HEK293 (cell line): ENCODE results near the gene ZNF286A.

ENCODE experiments used
- CTCF ChIA-PET: fragments of 350-600 bp; formaldehyde crosslinking; extraction: SDS; loops from one replicate; lab custom pipeline; 2021; ENCODE audit warnings: antibody characterized with exemption; lab: Yijun Ruan, JAX
- POLR2A ChIA-PET: fragments of 300-600 bp; formaldehyde crosslinking; extraction: SDS; loops from one replicate; lab custom pipeline; 2020; ENCODE audit warnings: antibody characterized with exemption, inconsistent platforms; lab: Yijun Ruan, JAX
- H3K27ac ChIP-seq: fragments of 200-500 bp; sonication (Bioruptor generic); 2 replicates; pipeline ENCODE4 v1.5.1; 2014; ENCODE audit warnings: low read depth, low read length, control low read depth, inconsistent platforms; ENCODE audit errors: extremely low read depth
- H3K36me3 ChIP-seq, 2 experiments: fragments of 200-500 bp in 1 of 2; sonication (Bioruptor generic) in 1 of 2; 1 replicate in 1 of 2; 2 replicates in 1 of 2; pipeline ENCODE4 v1.5.1; 2014 to 2017; ENCODE audit warnings: inconsistent platforms in 2 of 2, low read length in 2 of 2; ENCODE audit not compliant: control insufficient read depth in 2 of 2, insufficient read depth in 1 of 2
- H3K4me1 ChIP-seq: fragments of 200-500 bp; sonication (Bioruptor generic); 2 replicates; pipeline ENCODE4 v1.5.1; 2014; ENCODE audit warnings: mild to moderate bottlenecking, low read length, inconsistent platforms; ENCODE audit not compliant: control insufficient read depth, insufficient read depth
- H3K4me3 ChIP-seq: 2 replicates; pipeline ENCODE4 v1.5.1; 2011; ENCODE audit warnings: low read depth, mild to moderate bottlenecking, control low read depth, low read length, moderate library complexity
- H3K9me3 ChIP-seq: fragments of 200-500 bp; sonication (Bioruptor generic); 2 replicates; pipeline ENCODE4 v1.5.1; 2014; ENCODE audit warnings: low read depth, low read length, inconsistent platforms; ENCODE audit not compliant: control insufficient read depth, insufficient read depth
- CTCF ChIP-seq: fragments of 450-650 bp; formaldehyde crosslinking; IDR thresholded peaks from 2 replicates; pipeline ENCODE4 v1.5.1; 2016; ENCODE audit warnings: missing biosample characterization, missing genetic modification characterization
- PRDM1 ChIP-seq: fragments of 450-650 bp; formaldehyde crosslinking; IDR thresholded peaks from 2 replicates; pipeline ENCODE4; 2016; ENCODE audit warnings: missing biosample characterization, missing genetic modification characterization
- REPIN1 ChIP-seq: fragments of 450-650 bp; formaldehyde crosslinking; IDR thresholded peaks from 2 replicates; pipeline ENCODE4 v1.5.1; 2017; ENCODE audit warnings: missing biosample characterization, missing genetic modification characterization, low read depth
- SCRT2 ChIP-seq: fragments of 450-650 bp; formaldehyde crosslinking; IDR thresholded peaks from 2 replicates; pipeline ENCODE4 v1.5.1; 2016; ENCODE audit warnings: missing biosample characterization, missing genetic modification characterization
- YY1 ChIP-seq: fragments of 450-650 bp; formaldehyde crosslinking; IDR thresholded peaks from 2 replicates; pipeline ENCODE4 v1.5.1; 2018; ENCODE audit warnings: missing biosample characterization, missing genetic modification characterization
- ZBTB20 ChIP-seq: fragments of 450-650 bp; formaldehyde crosslinking; IDR thresholded peaks from 2 replicates; pipeline ENCODE4 v1.5.1; 2016; ENCODE audit warnings: missing biosample characterization, missing genetic modification characterization
- ZEB2 ChIP-seq: fragments of 450-650 bp; formaldehyde crosslinking; IDR thresholded peaks from 2 replicates; pipeline ENCODE4 v1.5.1; 2016; ENCODE audit warnings: missing biosample characterization, missing genetic modification characterization
- ZNF548 ChIP-seq: fragments of 450-650 bp; formaldehyde crosslinking; IDR thresholded peaks from 2 replicates; pipeline ENCODE4 v1.5.1; 2016; ENCODE audit warnings: missing biosample characterization, missing genetic modification characterization
- ZNF830 ChIP-seq: fragments of 450-650 bp; IDR thresholded peaks from 2 replicates; pipeline ENCODE4 v1.5.0; 2018; ENCODE audit warnings: missing biosample characterization, missing genetic modification characterization, low read depth, mild to moderate bottlenecking, moderate library complexity
- ZXDB ChIP-seq: fragments of 450-650 bp; formaldehyde crosslinking; IDR thresholded peaks from 2 replicates; pipeline ENCODE4 v1.5.1; 2016; ENCODE audit warnings: missing biosample characterization, missing genetic modification characterization
- TF ChIP-seq, protein P1 (sequence below): fragments of 450-650 bp; formaldehyde crosslinking; optimal IDR thresholded peaks from 2 replicates; pipeline ENCODE3; 2016; ENCODE audit warnings: missing biosample characterization, mild to moderate bottlenecking, missing genetic modification characterization
- TF ChIP-seq, protein P2 (sequence below): fragments of 450-650 bp; formaldehyde crosslinking; IDR thresholded peaks from 2 replicates; pipeline ENCODE4 v1.5.1; 2017; ENCODE audit warnings: missing biosample characterization, missing genetic modification characterization

The ZNF286A gene

GRCh38 chr17:15699413-15699924 lies at the start of gene ZNF286A (continued):
- 0 out of 2 replicates have a peak, but pooled peaks have one; percentile 34 for TF ChIP-seq ZXDB (tag by site-specific recombination)

GRCh38 chr17:15649861-15650421 lies 49.6 kb upstream of the ZNF286A start:
- no peak overlapping the region for H3K4me3 ChIP-seq
- CTCF ChIA-PET = no interaction called here

GRCh38 chr17:15650741-15651582 lies 48.6 kb upstream of the ZNF286A start:
- Histone ChIP-seq H3K4me3 (no peak overlapping the region), H3K36me3 (no peaks in the 10 kb centered on the region), H3K27ac (peak overlapping the region; percentile 63), H3K4me1 (peaks cover 12% of the 10 kb centered on the region), H3K9me3 (no peaks in the 10 kb centered on the region)
- ChIA-PET CTCF (interaction anchor here (0.6 kb wide), 2 partner anchors 169 to 379 kb away, joined by 3 read pairs; no protein-coding TSS in a partner anchor), POLR2A (interaction anchor here (1.2 kb wide), 3 partner anchors 11 to 348 kb away, joined by 4 to 14 read pairs (median 7); partner anchors contain the start of genes TTC19, ZNF286A and ZSWIM7)
- no peak for TF ChIP-seq SCRT2
- TF ChIP-seq, protein P1, sequence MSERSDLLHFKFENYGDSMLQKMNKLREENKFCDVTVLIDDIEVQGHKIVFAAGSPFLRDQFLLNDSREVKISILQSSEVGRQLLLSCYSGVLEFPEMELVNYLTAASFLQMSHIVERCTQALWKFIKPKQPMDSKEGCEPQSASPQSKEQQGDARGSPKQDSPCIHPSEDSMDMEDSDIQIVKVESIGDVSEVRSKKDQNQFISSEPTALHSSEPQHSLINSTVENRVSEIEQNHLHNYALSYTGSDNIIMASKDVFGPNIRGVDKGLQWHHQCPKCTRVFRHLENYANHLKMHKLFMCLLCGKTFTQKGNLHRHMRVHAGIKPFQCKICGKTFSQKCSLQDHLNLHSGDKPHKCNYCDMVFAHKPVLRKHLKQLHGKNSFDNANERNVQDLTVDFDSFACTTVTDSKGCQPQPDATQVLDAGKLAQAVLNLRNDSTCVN = peak; percentile 7

More at GRCh38 chr17:15649861-15650421, 49.6 kb upstream of the ZNF286A start:
- no peak overlapping the region for H3K27ac ChIP-seq
- TF ChIP-seq CTCF (tag by site-specific recombination) = no peak
- TF ChIP-seq ZNF830 = no peak
- TF ChIP-seq PRDM1 (tag by site-specific recombination) = 0 out of 2 replicates have a peak, but pooled peaks have one; percentile 5
- TF ChIP-seq ZEB2 (tag by site-specific recombination) = no peak
- no peak for TF ChIP-seq ZXDB (tag by site-specific recombination)
- TF ChIP-seq, protein P2, sequence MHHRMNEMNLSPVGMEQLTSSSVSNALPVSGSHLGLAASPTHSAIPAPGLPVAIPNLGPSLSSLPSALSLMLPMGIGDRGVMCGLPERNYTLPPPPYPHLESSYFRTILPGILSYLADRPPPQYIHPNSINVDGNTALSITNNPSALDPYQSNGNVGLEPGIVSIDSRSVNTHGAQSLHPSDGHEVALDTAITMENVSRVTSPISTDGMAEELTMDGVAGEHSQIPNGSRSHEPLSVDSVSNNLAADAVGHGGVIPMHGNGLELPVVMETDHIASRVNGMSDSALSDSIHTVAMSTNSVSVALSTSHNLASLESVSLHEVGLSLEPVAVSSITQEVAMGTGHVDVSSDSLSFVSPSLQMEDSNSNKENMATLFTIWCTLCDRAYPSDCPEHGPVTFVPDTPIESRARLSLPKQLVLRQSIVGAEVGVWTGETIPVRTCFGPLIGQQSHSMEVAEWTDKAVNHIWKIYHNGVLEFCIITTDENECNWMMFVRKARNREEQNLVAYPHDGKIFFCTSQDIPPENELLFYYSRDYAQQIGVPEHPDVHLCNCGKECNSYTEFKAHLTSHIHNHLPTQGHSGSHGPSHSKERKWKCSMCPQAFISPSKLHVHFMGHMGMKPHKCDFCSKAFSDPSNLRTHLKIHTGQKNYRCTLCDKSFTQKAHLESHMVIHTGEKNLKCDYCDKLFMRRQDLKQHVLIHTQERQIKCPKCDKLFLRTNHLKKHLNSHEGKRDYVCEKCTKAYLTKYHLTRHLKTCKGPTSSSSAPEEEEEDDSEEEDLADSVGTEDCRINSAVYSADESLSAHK (tag by site-specific recombination) = peak; percentile 55
- no peak for TF ChIP-seq ZNF548 (tag by site-specific recombination)
- no peak for TF ChIP-seq ZBTB20 (tag by site-specific recombination)
- no peak for TF ChIP-seq YY1 (tag by site-specific recombination)
- no peak for TF ChIP-seq REPIN1
- H3K36me3 ChIP-seq = no peaks in the 10 kb centered on the region
- POLR2A ChIA-PET = no interaction called here
- peaks cover 16% of the 10 kb centered on the region for H3K4me1 ChIP-seq
- H3K9me3 ChIP-seq = no peaks in the 10 kb centered on the region
